Measurements from ENCODE around the gene OCA2.
A peak's percentile ranks its signal among the peaks of the same experiment; 100 is the strongest.

The OCA2 gene

DNA sequence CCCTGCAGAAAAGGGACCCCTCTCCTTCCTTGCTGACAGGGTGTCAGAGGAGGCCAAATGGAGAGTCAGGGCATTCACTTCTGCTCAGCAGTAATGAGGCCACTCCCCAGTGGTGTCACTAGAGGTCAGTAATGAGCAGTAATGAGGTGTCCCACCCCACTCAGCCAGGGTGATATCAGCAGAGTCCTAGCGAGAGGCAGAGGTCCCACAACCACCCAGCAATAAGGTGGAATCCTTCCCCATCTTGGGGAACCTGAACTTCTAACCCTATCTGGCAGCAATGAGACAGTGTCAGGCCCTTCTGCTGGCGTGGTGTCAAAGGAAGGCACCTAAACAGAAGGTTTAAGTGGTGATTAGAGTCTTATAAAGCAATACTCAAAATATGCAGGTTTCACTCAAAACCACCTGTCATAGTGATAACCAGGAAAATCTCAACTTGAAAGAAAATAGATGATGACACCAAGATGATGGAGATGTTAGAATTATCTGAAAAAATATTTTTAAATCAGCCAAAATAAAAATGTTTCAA lies 12.9 kb downstream of the OCA2 start:
- TF ChIP-seq, protein P1, sequence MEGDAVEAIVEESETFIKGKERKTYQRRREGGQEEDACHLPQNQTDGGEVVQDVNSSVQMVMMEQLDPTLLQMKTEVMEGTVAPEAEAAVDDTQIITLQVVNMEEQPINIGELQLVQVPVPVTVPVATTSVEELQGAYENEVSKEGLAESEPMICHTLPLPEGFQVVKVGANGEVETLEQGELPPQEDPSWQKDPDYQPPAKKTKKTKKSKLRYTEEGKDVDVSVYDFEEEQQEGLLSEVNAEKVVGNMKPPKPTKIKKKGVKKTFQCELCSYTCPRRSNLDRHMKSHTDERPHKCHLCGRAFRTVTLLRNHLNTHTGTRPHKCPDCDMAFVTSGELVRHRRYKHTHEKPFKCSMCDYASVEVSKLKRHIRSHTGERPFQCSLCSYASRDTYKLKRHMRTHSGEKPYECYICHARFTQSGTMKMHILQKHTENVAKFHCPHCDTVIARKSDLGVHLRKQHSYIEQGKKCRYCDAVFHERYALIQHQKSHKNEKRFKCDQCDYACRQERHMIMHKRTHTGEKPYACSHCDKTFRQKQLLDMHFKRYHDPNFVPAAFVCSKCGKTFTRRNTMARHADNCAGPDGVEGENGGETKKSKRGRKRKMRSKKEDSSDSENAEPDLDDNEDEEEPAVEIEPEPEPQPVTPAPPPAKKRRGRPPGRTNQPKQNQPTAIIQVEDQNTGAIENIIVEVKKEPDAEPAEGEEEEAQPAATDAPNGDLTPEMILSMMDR (IDR thresholded peaks at IDR 0.05; ENCODE audit: control insufficient read depth, extremely low read depth, insufficient read depth), result peak; percentile 88
- no peak for DNase-seq (ENCODE audit: low read depth)
- no peak overlapping the region for H3K4me3 ChIP-seq (ENCODE audit: low read depth, low read length)

DNA sequence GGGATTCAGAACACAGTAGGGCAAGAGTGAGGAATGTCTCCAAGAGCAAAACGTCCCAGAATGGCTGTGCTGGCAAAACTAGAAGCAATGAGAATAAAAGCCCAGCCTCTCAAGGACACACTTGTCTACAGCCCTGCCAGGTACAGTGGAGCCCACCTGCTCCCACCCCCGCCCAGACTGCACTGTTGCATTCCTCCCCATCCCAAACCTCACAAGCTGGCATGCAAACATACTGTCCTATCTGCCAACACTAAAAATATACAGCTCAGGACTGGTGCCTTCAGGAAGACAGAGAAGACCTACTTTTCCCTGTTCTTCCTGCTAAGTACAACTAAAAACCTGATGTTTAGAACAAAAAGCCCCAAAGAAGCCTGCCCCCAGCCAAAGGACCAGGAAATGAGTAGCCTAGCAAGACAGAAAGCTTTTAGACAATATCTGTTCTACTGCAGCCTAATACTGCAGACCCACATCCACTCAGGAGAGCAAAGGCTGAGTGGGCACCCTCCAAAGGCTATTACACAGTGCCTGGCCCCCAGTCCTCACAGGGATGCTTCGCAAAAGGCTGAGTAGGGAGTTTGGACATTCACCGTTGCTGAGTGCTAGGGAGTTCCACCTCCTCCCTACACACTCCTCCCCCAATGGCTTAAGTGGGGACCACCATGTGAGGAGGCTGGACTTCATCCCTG lies 13.5 kb downstream of the OCA2 start:
- TF ChIP-seq, protein P1 (IDR thresholded peaks at IDR 0.05; ENCODE audit: control insufficient read depth, extremely low read depth, insufficient read depth), result no peak

DNA sequence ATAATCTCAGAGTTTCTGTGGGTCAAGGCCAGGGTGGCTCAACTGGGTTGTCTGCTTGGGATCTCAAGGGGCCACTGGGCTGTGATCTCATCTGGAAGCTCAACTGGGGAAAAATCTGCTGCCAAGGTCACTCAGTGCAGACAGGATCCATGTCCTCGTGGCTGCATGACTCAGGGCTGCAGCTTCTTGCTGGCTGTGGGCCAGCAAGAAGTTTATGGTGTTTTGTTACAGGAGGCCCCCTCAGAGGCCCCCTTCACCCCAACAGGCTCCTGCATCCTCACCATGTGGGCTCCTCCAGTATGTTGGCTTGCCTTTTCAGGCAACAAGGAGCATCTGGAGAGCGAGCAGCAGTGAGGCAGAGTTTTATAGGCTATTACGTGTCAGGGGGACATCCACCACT lies 14.6 kb downstream of the OCA2 start:
- TF ChIP-seq, protein P1 (IDR thresholded peaks at IDR 0.05; ENCODE audit: control insufficient read depth, extremely low read depth, insufficient read depth), result no peak
- DNase-seq (ENCODE audit: low read depth), result no peak
- H3K4me3 ChIP-seq (ENCODE audit: low read depth, low read length), result no peak overlapping the region

More for the DNA sequence above, 13.5 kb downstream of the OCA2 start:
- no peak for DNase-seq (ENCODE audit: low read depth)
- no peak overlapping the region for H3K4me3 ChIP-seq (ENCODE audit: low read depth, low read length)

DNA sequence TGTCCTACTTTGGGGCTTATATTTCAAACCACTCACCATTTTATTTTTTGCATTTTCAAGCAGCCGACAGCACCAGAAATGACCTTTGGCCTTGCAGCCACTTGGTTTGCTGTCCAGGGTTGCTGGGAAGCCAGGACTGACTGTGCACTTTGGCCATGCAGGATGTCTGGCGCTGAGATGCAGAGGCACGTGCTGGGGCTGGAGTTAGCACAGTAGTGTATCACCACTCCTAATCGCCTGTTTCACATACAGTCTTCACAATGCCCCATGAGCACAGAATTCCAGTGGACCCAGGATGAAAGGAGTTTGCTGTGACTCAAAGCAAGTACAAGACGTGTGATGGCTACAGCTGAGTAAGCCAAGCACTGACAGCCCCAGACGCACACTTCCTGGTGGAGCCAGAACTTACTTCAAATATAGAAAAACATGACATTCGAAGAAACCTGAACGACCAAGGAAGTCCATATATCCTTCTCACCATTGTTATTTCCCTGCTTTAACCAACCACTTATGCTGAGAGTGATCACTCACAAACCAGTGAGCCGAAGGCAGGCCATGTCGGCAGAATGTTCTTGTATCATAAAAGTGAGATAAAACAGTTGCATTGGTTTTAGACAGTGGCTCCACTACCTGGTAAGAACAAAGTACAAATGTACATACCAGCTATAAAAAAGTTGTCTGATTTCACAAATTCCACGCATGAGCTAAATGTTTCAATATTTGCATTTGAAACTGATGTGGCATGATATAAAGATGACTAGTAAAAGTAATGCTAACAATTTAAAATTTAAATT lies 16.0 kb downstream of the OCA2 start:
- TF ChIP-seq, protein P1 (IDR thresholded peaks at IDR 0.05; ENCODE audit: control insufficient read depth, extremely low read depth, insufficient read depth), result no peak
- H3K4me3 ChIP-seq (ENCODE audit: low read depth, low read length), result no peak overlapping the region
- DNase-seq (ENCODE audit: low read depth), result no peak

DNA sequence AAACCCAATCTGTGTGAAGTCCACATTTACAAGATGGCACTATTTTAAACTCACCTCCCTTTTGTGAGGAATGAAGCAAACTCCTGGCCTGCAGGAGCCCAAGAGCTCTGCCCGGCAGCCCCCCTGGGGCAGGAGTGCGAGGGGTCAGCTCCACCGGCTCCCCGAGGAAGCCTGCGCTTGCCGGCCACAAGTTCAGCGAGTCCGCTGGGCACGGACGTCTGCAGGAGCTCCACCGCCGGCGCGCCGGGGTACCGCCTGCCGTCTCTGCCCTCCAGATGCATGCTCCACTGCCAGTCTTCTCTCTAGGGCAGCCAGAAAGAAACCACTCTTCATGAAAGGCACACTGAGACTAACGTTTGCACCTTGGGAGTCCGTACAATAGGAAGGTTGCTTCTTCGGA lies 17.5 kb downstream of the OCA2 start:
- H3K4me3 ChIP-seq (ENCODE audit: low read depth, low read length), result no peak overlapping the region
- TF ChIP-seq, protein P1 (IDR thresholded peaks at IDR 0.05; ENCODE audit: control insufficient read depth, extremely low read depth, insufficient read depth), result no peak
- DNase-seq (ENCODE audit: low read depth), result no peak

DNA sequence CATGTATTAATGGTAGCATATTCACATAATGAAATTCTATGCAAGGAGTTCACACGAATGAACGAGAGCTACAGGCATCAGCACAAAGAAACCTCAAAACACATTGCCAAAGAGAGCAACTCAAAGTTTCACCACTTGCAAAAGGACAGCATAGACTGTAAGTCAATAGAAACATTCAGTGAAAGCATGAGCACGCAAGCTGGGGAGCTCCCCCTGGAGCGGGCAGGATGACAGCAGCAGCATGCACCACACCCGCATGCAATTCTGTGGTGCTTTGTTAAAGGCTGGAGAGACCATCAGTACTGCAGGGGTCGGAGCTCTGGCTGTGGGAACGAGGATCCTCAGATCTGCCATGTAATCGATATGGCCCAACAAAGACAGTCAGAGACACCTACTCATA lies 18.7 kb downstream of the OCA2 start:
- TF ChIP-seq, protein P1 (IDR thresholded peaks at IDR 0.05; ENCODE audit: control insufficient read depth, extremely low read depth, insufficient read depth), result no peak
- DNase-seq (ENCODE audit: low read depth), result no peak

More for the DNA sequence above, 18.7 kb downstream of the OCA2 start:
- no peak overlapping the region for H3K4me3 ChIP-seq (ENCODE audit: low read depth, low read length)

All from LNCaP clone FGC (cell line).